Brain microvascular endothelial cell (primary cell): ENCODE results near the gene ADORA2A.

ENCODE experiments used
- DNase-seq: peaks from one replicate; pipeline ENCODE4 v3.0.0-alpha.2; 2020
- H3K27ac ChIP-seq: fragments of 250-450 bp; sonication (Bioruptor Pico); 2 replicates; pipeline ENCODE4 v1.5.1; 2020; ENCODE audit warnings: mild to moderate bottlenecking, moderate library complexity
- H3K27me3 ChIP-seq: fragments of 250-450 bp; sonication (Bioruptor Pico); replicated peaks from 2 replicates; pipeline ENCODE4 v1.5.1; 2020; ENCODE audit warnings: mild to moderate bottlenecking
- H3K36me3 ChIP-seq: fragments of 250-450 bp; sonication (Bioruptor Pico); replicated peaks from 2 replicates; pipeline ENCODE4 v1.5.1; 2020; ENCODE audit warnings: mild to moderate bottlenecking
- H3K4me3 ChIP-seq: 2 replicates; pipeline ENCODE4 v1.5.1; 2011; ENCODE audit warnings: low read depth, mild to moderate bottlenecking, control low read depth, low read length, moderate library complexity
- in situ Hi-C: cut with HindIII; loops from 2 replicates; pipeline ENCODE4 v1.10.0; 2017; ENCODE audit warnings: low sequenced_read_pairs, low pct_ligation_motif_present
- TF ChIP-seq, protein P1 (sequence below): IDR thresholded peaks from 2 replicates; pipeline ENCODE4 v1.5.1; 2011; ENCODE audit warnings: low read depth, mild to moderate bottlenecking, moderate library complexity, low read length, control low read depth, inconsistent platforms; ENCODE audit errors: missing control alignments

Gene ADORA2A

GRCh38 chr22:24409707-24410106 is 17.7 kb upstream of the ADORA2A start:
- TF ChIP-seq, protein P1, sequence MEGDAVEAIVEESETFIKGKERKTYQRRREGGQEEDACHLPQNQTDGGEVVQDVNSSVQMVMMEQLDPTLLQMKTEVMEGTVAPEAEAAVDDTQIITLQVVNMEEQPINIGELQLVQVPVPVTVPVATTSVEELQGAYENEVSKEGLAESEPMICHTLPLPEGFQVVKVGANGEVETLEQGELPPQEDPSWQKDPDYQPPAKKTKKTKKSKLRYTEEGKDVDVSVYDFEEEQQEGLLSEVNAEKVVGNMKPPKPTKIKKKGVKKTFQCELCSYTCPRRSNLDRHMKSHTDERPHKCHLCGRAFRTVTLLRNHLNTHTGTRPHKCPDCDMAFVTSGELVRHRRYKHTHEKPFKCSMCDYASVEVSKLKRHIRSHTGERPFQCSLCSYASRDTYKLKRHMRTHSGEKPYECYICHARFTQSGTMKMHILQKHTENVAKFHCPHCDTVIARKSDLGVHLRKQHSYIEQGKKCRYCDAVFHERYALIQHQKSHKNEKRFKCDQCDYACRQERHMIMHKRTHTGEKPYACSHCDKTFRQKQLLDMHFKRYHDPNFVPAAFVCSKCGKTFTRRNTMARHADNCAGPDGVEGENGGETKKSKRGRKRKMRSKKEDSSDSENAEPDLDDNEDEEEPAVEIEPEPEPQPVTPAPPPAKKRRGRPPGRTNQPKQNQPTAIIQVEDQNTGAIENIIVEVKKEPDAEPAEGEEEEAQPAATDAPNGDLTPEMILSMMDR: no peak
- in situ Hi-C loops: no loop called here
- H3K4me3 ChIP-seq: no peak overlapping the region
- H3K27ac ChIP-seq: no peak overlapping the region
- DNase-seq: no peak
- no peaks in the 10 kb centered on the region for H3K27me3 ChIP-seq
- peaks cover 7% of the 10 kb centered on the region for H3K36me3 ChIP-seq

DNA sequence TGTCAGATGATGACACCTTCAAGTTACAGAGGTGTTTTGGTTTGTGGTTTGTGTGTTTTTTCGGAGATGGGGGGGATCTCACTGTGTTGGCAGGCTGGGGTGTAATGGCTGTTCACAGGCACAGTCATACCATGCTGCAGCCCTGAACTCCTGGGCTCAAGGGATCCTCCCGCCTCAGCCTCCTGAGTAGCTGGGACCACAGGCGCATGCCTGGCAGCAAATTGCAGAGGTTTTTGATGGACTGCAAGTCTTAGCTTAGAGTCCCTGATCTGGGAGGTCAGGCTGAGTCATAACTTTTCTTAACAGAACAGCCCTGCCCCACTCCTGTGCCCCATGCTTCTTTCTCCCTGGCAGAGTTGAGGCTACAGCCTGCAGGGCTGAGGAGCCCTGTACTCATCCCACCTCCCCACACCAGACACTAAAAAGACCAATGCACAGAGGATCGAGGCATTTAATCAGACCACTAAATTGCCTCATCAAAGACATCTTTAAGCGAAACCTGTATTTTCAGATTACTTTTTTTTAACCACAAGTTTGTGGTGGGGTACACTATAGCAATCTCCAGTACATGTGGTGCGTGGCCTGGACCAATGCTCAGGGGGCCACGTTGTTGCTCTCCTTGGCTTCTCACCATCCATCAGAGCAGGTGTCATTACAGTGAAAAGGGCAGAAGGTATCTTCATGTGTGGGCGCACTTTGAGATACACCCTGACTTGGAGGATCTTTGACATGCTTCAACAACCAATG is 17.1 kb upstream of the ADORA2A start:
- peaks cover 11% of the 10 kb centered on the region for H3K36me3 ChIP-seq
- peak; percentile 40 for DNase-seq
- no peaks in the 10 kb centered on the region for H3K27me3 ChIP-seq
- H3K27ac ChIP-seq: no peak overlapping the region
- no peak overlapping the region for H3K4me3 ChIP-seq
- TF ChIP-seq, protein P1: no peak
- in situ Hi-C loops: no loop called here

DNA sequence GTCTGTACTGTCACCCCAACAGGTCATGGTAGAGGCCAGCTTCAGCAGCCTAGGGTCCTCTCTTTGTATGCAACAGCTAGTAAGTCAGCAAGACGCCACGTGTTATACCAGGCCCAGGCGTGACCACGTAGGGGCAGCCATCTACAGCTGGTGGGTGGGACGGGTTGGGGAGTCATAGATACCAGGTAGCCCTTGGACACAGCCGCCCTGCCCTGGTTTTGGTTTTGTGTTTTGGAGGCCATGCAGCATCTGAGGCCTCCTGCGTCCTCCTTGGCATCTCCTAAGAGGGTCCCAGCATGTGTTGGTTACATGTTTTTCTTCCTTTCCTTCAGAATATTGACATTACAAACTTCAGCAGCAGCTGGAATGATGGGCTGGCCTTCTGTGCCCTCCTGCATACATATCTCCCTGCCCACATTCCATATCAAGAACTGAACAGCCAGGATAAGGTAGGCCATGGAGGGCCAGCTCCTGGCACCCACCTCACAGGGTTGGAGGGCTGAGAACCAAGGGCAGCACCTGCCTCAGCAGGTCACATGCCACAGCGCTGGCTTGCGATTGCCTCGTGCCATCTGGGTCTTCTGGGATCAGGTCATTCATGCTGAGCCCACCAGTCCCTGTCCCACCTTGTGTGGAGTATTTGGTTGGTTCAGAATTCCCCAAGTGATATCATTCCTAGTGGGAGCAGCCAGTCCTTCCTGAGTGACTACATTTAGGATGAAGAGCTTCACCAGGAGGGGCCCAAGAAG is 16.0 kb upstream of the ADORA2A start:
- Histone ChIP-seq H3K4me3 (no peak overlapping the region), H3K36me3 (peaks cover 13% of the 10 kb centered on the region), H3K27me3 (no peaks in the 10 kb centered on the region), H3K27ac (no peak overlapping the region)
- DNase-seq: no peak
- TF ChIP-seq, protein P1: no peak
- in situ Hi-C loops: no loop called here

DNA sequence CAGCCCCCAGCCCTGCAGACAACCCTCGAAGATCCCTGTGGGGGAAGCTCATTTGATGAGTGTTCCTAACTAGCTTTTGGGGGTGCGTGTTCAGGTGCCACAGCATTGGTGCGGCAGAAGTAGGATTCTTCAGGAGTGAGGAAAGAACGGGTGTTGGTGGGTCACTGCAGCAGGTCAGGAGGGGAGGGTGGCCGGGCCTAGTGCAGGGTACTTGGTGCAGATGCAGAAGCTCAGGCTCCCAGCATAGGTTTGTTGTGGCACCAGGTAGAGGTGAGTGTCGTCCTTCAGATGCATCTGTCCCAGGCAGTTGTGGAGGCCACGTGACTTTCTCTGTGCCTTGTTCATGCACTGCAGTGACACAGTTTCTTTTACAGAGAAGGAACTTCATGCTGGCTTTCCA is 15.1 kb upstream of the ADORA2A start:
- H3K36me3 ChIP-seq: peaks cover 15% of the 10 kb centered on the region
- no peaks in the 10 kb centered on the region for H3K27me3 ChIP-seq
- TF ChIP-seq, protein P1: no peak
- DNase-seq: no peak
- in situ Hi-C loops: no loop called here
- no peak overlapping the region for H3K27ac ChIP-seq
- H3K4me3 ChIP-seq: no peak overlapping the region

DNA sequence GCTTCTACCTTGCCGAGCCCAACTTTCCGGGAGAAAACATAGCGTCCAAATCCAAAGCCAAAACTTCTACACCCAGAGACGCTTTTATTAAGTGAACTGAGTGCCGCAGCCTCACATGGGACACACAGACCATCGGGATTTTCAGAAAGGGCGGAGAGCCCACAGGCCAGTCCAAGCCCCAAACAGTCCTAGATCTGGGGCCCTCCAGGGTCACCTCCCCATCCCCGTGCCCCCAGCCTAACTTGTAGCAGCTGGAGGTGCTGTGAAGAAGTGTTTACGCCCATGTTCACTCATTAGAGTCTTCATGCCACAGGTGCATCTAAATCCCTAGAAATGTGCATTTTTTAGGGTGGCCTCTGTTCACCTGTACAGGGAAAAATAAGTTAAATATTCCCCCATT is 14.1 kb upstream of the ADORA2A start:
- peaks cover 16% of the 10 kb centered on the region for H3K36me3 ChIP-seq
- DNase-seq: no peak
- TF ChIP-seq, protein P1: no peak
- no peak overlapping the region for H3K27ac ChIP-seq
- H3K27me3 ChIP-seq: no peaks in the 10 kb centered on the region
- no peak overlapping the region for H3K4me3 ChIP-seq
- in situ Hi-C loops: no loop called here
